ENCODE data around the gene SNED1.

DNA sequence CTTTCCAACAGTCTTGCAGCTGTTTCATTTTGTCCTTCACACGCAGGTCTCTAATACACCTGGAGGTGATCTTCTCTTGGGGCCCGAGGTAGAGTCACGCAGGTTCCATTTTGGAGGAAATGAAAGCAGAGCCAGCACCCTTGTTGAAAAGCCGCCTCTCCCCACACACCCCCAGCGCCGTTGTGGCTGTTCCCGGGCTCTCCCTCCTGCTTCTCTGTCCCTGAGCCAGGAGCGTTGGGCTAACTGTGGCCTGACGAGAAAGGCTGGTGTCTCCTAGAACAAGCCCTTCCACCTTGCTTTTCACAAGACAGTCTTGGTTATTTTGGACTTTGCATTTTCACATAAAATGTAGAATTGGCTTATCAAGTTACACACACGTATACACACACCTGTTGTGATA, 16.3 kb downstream of the SNED1 start:
- TF ChIP-seq ZNF317 (CRISPR knock-in tag; IDR thresholded peaks at IDR 0.05; ENCODE audit: borderline replicate concordance, low read depth) (no peak), MAX (CRISPR knock-in tag; IDR thresholded peaks at IDR 0.05) (no peak), ZNF416 (CRISPR knock-in tag; IDR thresholded peaks at IDR 0.05) (no peak), TEAD4 (CRISPR knock-in tag; IDR thresholded peaks at IDR 0.05) (no peak), SP1 (CRISPR knock-in tag; conservative IDR thresholded peaks at IDR 0.05) (no peak), USF2 (CRISPR knock-in tag; IDR thresholded peaks at IDR 0.05) (no peak), ATF2 (CRISPR knock-in tag; IDR thresholded peaks at IDR 0.05; ENCODE audit: borderline replicate concordance, low read depth) (no peak), ZNF281 (CRISPR knock-in tag; IDR thresholded peaks at IDR 0.05) (no peak), CREM (CRISPR knock-in tag; IDR thresholded peaks at IDR 0.05) (no peak)
- TF ChIP-seq, protein P1, sequence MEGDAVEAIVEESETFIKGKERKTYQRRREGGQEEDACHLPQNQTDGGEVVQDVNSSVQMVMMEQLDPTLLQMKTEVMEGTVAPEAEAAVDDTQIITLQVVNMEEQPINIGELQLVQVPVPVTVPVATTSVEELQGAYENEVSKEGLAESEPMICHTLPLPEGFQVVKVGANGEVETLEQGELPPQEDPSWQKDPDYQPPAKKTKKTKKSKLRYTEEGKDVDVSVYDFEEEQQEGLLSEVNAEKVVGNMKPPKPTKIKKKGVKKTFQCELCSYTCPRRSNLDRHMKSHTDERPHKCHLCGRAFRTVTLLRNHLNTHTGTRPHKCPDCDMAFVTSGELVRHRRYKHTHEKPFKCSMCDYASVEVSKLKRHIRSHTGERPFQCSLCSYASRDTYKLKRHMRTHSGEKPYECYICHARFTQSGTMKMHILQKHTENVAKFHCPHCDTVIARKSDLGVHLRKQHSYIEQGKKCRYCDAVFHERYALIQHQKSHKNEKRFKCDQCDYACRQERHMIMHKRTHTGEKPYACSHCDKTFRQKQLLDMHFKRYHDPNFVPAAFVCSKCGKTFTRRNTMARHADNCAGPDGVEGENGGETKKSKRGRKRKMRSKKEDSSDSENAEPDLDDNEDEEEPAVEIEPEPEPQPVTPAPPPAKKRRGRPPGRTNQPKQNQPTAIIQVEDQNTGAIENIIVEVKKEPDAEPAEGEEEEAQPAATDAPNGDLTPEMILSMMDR (IDR thresholded peaks at IDR 0.05) = no peak
- TF ChIP-seq, protein P2, sequence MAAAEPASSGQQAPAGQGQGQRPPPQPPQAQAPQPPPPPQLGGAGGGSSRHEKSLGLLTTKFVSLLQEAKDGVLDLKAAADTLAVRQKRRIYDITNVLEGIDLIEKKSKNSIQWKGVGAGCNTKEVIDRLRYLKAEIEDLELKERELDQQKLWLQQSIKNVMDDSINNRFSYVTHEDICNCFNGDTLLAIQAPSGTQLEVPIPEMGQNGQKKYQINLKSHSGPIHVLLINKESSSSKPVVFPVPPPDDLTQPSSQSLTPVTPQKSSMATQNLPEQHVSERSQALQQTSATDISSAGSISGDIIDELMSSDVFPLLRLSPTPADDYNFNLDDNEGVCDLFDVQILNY (CRISPR knock-in tag; IDR thresholded peaks at IDR 0.05) = no peak
- TF ChIP-seq, protein P3, sequence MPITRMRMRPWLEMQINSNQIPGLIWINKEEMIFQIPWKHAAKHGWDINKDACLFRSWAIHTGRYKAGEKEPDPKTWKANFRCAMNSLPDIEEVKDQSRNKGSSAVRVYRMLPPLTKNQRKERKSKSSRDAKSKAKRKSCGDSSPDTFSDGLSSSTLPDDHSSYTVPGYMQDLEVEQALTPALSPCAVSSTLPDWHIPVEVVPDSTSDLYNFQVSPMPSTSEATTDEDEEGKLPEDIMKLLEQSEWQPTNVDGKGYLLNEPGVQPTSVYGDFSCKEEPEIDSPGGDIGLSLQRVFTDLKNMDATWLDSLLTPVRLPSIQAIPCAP (CRISPR knock-in tag; IDR thresholded peaks at IDR 0.05) = no peak
